DND-41 (cell line): ENCODE measurements around the gene SIRT6.

Source experiments
- CTCF ChIP-seq: IDR thresholded peaks from 2 replicates; pipeline ENCODE4 v1.5.1; 2012; ENCODE audit warnings: borderline replicate concordance, low read length, moderate library complexity, mild to moderate bottlenecking; ENCODE audit not compliant: poor library complexity, severe bottlenecking; ENCODE audit errors: extremely low read depth
- EZH2 ChIP-seq: IDR thresholded peaks from 3 replicates; pipeline ENCODE4 v1.6.1; 2012; ENCODE audit warnings: borderline replicate concordance, low read depth, mild to moderate bottlenecking, moderate library complexity, low read length, inconsistent platforms; ENCODE audit not compliant: severe bottlenecking

- TF ChIP-seq CTCF: no peak
- no peak for TF ChIP-seq EZH2
These were observed 37.8 kb upstream of the SIRT6 start for GRCh38 chr19:4220188-4220587.
